Smooth muscle cell (in vitro differentiated cells): ENCODE data around the gene PIK3CA. TPM values are rescaled to one million over a fixed set of nuclear protein-coding genes. Genes with fewer than 3 reads are reported as not detected.

Experiments used
- DNase-seq: peaks from one replicate; lab custom pipeline; 2025; ENCODE audit not compliant: unreplicated experiment; lab: John Stamatoyannopoulos, UW
- H2AFZ ChIP-seq: fragments of 200-600 bp; sonication (generic); 2 replicates; pipeline ENCODE4 v1.6.0; 2016; ENCODE audit warnings: antibody characterized with exemption, low read depth, mild to moderate bottlenecking
- H3F3A ChIP-seq: fragments of 200-600 bp; sonication (generic); 2 replicates; pipeline ENCODE4 v1.6.0; 2017; ENCODE audit warnings: antibody characterized with exemption, low read depth
- H3K27ac ChIP-seq: fragments of 200-600 bp; sonication (generic); 2 replicates; pipeline ENCODE4 v1.5.1; 2016; ENCODE audit warnings: low read depth, mild to moderate bottlenecking
- H3K27me3 ChIP-seq: fragments of 200-600 bp; sonication (generic); 2 replicates; pipeline ENCODE4 v1.6.1; 2016; ENCODE audit warnings: low read depth, mild to moderate bottlenecking
- H3K36me3 ChIP-seq: fragments of 200-600 bp; sonication (generic); 2 replicates; pipeline ENCODE4 v1.5.1; 2016; ENCODE audit warnings: low read depth
- H3K4me1 ChIP-seq: fragments of 200-600 bp; sonication (generic); 2 replicates; pipeline ENCODE4 v1.5.1; 2016; ENCODE audit warnings: low read depth
- H3K4me2 ChIP-seq: fragments of 200-600 bp; sonication (generic); 2 replicates; pipeline ENCODE4 v1.6.0; 2016; ENCODE audit warnings: mild to moderate bottlenecking
- H3K4me3 ChIP-seq: fragments of 200-600 bp; sonication (generic); 2 replicates; pipeline ENCODE4 v1.5.1; 2016; ENCODE audit warnings: mild to moderate bottlenecking
- H3K79me2 ChIP-seq: fragments of 200-600 bp; sonication (generic); 2 replicates; pipeline ENCODE4 v1.6.0; 2016; ENCODE audit warnings: low read depth, mild to moderate bottlenecking
- H3K9ac ChIP-seq: fragments of 200-600 bp; sonication (generic); 2 replicates; pipeline ENCODE4 v1.6.0; 2016; ENCODE audit warnings: low read depth
- H3K9me3 ChIP-seq: fragments of 200-600 bp; sonication (generic); replicated peaks from 2 replicates; pipeline ENCODE4 v1.5.1; 2016; ENCODE audit warnings: low read depth
- H4K20me1 ChIP-seq: fragments of 200-600 bp; sonication (generic); 2 replicates; pipeline ENCODE4 v1.6.0; 2016; ENCODE audit warnings: low read depth
- WGBS: methylation state at CpG from one replicate; pipeline ENCODE4 v1.1.7; 2016; ENCODE audit warnings: low lambda C conversion rate; 5-methylcytosine and 5-hydroxymethylcytosine counted together
- polyA plus RNA-seq: library from polyadenylated mRNA; unstranded; fragments of >200 nt; fragmentation: Nextera tagmentation; extraction: Ambion mirVana; gene quantifications from 2 replicates; pipeline ENCODE4 v1.2.1, GENCODE V29; 2016
- total RNA-seq: library from RNA; depleted of rRNA; stranded (reverse); fragments of >200 nt; gene quantifications from 2 replicates; pipeline ENCODE4 v1.2.3, GENCODE V29; 2014
- TF ChIP-seq, protein P1 (sequence below): fragments of 200-600 bp; sonication (generic); IDR thresholded peaks from 2 replicates; pipeline ENCODE4 v1.5.1; 2017; ENCODE audit warnings: borderline replicate concordance, mild to moderate bottlenecking, antibody characterized with exemption; ENCODE audit not compliant: insufficient read depth, poor library complexity, severe bottlenecking

PIK3CA gene
- total and polyA plus RNA-seq, 2 experiments from 2014 or later: 6.1 to 19.6 TPM

DNA sequence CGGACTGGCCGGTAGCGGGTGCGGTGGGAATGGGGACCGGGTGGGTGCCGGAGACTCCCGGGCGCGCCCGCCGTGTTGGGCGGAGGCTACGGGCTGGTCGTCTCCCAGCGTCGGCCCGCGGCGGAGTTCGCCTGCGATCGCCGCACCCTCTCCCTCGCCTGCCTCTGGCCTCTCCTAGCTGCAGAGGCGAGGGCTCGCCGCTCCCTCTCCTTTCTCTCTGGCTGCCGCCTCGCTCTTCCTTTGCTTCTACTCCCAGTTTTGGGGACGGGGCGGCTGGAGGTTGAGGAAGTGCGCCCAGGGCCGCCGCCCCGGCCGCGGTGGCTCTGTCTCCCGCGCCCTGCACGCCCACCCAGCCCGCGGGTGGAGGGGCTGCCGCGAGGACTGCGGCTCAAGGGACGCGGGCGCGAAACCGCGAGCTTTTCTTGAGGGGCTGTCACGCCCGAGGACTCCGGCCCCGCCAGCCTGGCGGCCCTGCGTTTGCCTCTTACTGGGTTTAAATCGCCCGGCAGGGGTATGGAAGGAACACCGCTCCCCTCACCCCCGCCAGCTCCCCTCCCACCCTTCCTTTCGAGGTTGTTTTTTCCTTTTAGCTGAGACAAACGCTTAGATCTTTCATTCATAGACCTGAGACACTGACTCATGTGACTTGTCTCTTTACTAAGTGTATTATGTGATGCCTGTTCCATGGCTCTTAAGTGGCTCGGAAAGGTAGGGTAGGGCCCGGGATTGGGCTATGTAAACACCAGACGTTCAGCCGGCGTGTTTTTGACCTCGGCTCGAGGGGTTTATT lies 654 bp downstream of the PIK3CA start:
- Histone ChIP-seq H3K79me2 (peaks cover 52% of the 10 kb centered on the region), H3K9me3 (no peaks in the 10 kb centered on the region), H3K36me3 (no peaks in the 10 kb centered on the region), H3K9ac (peak overlapping the region; percentile 93), H2AFZ (peak overlapping the region; percentile 94), H4K20me1 (peaks cover 47% of the 10 kb centered on the region), H3K4me1 (peaks cover 22% of the 10 kb centered on the region), H3K4me2 (peak overlapping the region; percentile 96), H3K4me3 (peak overlapping the region; percentile 100), H3K27ac (peak overlapping the region; percentile 91), H3K27me3 (no peaks in the 10 kb centered on the region), H3F3A (peaks cover 4% of the 10 kb centered on the region)
- TF ChIP-seq, protein P1, sequence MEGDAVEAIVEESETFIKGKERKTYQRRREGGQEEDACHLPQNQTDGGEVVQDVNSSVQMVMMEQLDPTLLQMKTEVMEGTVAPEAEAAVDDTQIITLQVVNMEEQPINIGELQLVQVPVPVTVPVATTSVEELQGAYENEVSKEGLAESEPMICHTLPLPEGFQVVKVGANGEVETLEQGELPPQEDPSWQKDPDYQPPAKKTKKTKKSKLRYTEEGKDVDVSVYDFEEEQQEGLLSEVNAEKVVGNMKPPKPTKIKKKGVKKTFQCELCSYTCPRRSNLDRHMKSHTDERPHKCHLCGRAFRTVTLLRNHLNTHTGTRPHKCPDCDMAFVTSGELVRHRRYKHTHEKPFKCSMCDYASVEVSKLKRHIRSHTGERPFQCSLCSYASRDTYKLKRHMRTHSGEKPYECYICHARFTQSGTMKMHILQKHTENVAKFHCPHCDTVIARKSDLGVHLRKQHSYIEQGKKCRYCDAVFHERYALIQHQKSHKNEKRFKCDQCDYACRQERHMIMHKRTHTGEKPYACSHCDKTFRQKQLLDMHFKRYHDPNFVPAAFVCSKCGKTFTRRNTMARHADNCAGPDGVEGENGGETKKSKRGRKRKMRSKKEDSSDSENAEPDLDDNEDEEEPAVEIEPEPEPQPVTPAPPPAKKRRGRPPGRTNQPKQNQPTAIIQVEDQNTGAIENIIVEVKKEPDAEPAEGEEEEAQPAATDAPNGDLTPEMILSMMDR: no peak
- WGBS: under 1% methylated on average over 46 of the region's 70 CpGs
- DNase-seq: peak; percentile 62

DNA sequence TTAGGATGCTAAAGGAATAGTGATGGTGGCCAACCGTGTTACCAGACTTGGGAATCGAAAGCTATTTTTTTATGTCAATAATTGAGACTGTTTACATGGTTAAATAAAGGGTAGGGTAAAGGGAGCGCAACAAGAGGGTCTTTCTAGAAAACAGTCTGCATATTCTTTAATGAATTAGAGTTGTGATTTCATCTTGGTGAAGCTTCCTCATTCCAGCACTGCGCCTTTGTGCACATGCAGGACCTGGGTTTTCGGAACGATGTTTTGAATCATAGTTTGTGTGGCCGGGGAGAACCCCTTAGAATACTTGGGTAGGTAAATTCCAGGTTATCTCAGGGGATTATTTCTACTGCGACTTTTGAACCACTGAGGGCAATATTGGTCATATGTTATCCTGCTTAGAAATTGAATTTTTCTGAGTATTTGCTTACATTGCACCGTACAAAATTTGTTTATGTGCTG lies 1.3 kb downstream of the PIK3CA start:
- Histone ChIP-seq H3K9ac (peak overlapping the region; percentile 93), H3K36me3 (no peaks in the 10 kb centered on the region), H3K4me3 (peak overlapping the region; percentile 100), H3K27me3 (no peaks in the 10 kb centered on the region), H3K27ac (peak overlapping the region; percentile 91), H3K79me2 (peaks cover 58% of the 10 kb centered on the region), H3K9me3 (no peaks in the 10 kb centered on the region), H4K20me1 (peaks cover 53% of the 10 kb centered on the region), H3K4me2 (peak overlapping the region; percentile 96), H3F3A (peaks cover 4% of the 10 kb centered on the region), H3K4me1 (peaks cover 22% of the 10 kb centered on the region), H2AFZ (peak overlapping the region; percentile 94)
- TF ChIP-seq, protein P1: no peak
- DNase-seq: no peak
- WGBS: 3% methylated on average over 9 of the region's 9 CpGs

DNA sequence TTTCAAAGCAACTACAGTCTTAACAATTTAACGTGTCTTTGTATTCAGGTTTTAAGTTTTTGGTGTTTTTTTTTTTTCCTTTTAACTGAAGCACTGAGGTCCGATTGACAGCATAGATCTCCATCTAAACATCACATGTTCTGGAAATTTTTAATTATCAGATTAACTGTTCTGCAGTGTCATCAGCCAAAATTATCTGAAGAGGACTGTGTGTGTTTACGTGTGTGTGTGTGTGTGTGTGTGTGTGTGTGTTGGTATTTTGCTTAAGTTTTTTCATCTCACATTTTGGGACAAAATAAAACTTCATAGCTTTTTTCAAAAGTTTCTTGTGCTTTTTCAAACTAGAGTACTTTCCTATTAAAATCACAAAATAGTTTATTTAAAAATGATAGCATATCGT lies 1.8 kb downstream of the PIK3CA start:
- 53% methylated on average over 4 of the region's 4 CpGs for WGBS
- H4K20me1 ChIP-seq: peaks cover 59% of the 10 kb centered on the region
- H3K79me2 ChIP-seq: peaks cover 63% of the 10 kb centered on the region
- DNase-seq: no peak
- H3K36me3 ChIP-seq: no peaks in the 10 kb centered on the region
- no peaks in the 10 kb centered on the region for H3K9me3 ChIP-seq
- H2AFZ ChIP-seq: no peak overlapping the region
- H3K4me3 ChIP-seq: peak overlapping the region; percentile 100
- peaks cover 22% of the 10 kb centered on the region for H3K4me1 ChIP-seq
- peaks cover 4% of the 10 kb centered on the region for H3F3A ChIP-seq
- peak overlapping the region; percentile 93 for H3K9ac ChIP-seq
- TF ChIP-seq, protein P1: no peak
- no peaks in the 10 kb centered on the region for H3K27me3 ChIP-seq
- peak overlapping the region; percentile 96 for H3K4me2 ChIP-seq
- H3K27ac ChIP-seq: peak overlapping the region; percentile 91
